Stimulated activated CD4-positive, alpha-beta T cell treated with anti-CD3 and anti-CD28 coated beads, Interleukin-4, amount 100 ng/mL, for 48 hours (primary cell): Measurements from ENCODE around the gene TEX55.
"Not testable (repeated sequence)": the region's sequence is repeated elsewhere in the genome, so short reads cannot be mapped to it uniquely, and the experiment has no call there.

Source experiments
- DNase-seq, 2 donors: peaks; one replicate each; pipeline ENCODE4 v3.0.0-alpha.2; 2020; ENCODE audit warnings: low read depth in 2 of 2

The TEX55 gene

GRCh38 chr3:119160815-119161214 lies 14.8 kb downstream of the TEX55 start:
- DNase-seq = no peak

- no peak for DNase-seq
Observed at GRCh38 chr3:119161240-119161639, 15.3 kb downstream of the TEX55 start.

GRCh38 chr3:119164745-119165144 lies 18.8 kb downstream of the TEX55 start:
- DNase-seq = not testable (repeated sequence)

- no peak for DNase-seq
Observed at GRCh38 chr3:119170821-119171220, 24.9 kb downstream of the TEX55 start.

- DNase-seq = no peak
Observed at GRCh38 chr3:119173325-119173724, 27.4 kb downstream of the TEX55 start, which contains the start of gene UPK1B. Gene UPK1B (plus strand): TSS chr3:119173598. CDS start chr3:119186742, 13,144 bp downstream.

DNA sequence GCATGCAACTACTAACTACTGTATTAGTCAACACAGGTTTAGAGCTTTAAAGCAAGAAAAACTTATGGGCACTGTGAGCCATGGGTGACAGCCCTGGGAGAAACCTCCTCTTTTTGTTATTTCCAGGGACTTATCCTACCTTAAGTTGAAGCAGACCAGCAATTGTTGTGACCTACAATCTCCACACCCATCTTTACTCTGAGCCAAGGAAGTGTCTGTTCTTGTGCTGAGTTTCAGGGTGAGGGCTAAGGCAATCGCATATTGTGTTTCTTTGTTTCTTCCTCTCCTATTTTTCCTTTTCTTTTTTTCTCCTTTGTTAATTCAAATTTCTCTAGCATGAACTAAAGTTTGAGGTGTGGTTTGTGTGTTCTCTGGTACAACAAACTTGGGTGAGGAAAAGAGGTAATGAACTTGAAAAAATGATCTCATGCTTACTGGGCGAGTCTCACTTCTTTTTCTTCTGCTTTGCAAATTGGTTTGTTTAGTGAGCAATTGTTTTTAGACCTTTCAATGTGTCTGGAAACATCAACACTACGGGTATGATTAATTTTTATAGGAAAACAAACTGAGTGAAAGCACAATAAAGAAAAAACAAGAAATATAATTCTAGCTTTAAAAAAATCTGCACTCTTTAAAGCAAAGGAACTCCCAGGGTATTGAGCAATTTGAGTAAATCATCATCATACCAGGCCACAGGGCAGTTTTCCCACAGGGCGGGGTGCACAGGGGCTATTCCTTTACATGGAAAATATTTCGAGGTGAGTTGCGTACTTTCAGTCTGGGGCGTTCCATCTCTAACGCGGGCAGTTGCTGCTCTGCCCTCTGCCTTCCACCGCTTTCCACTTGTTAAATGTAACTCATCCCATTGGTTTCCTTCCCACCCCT lies 30.1 kb downstream of the TEX55 start:
- no peak for DNase-seq

- no peak for DNase-seq
Observed at GRCh38 chr3:119176778-119177177, 30.8 kb downstream of the TEX55 start.

DNA sequence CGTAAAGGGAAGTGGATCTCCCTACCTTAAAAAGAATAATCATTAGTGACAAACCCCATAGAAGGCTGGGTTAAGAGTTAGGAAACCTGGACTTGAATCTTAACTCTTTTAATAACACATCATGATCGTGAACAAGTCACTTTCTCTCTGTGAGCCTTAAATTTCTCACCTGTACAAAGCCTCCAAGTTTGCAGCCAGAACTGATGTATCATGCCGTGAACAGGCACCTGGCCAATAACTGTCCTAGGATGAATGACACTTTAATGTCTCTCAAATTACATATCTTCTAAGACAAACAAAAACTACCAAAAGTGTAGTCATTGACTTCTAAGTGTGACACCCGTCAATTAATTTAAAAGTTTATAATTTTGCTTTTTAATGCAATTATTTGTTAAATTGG lies 31.4 kb downstream of the TEX55 start:
- no peak for DNase-seq

DNA sequence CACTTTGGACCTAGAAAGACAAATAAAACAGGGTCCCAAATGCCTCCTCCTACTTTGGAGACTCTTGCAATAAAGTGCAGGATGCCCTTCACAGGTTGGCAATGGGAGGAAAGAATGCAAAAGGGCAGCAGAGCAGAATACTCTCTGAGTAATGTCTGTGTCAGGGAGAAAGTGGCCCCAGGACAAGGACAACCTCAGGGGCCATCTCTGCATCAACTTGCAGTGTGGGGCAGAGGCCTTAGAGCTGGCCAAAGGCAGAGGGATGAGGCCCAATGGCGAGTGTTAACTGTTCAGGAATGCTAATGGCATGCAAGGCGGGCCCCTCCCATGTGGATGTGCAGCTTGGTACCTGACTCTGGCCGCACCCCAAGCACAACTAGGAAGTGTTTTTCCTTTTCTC lies 35.8 kb downstream of the TEX55 start:
- no peak for DNase-seq

- no peak for DNase-seq
Observed at GRCh38 chr3:119184111-119184510, 38.1 kb downstream of the TEX55 start.

DNA sequence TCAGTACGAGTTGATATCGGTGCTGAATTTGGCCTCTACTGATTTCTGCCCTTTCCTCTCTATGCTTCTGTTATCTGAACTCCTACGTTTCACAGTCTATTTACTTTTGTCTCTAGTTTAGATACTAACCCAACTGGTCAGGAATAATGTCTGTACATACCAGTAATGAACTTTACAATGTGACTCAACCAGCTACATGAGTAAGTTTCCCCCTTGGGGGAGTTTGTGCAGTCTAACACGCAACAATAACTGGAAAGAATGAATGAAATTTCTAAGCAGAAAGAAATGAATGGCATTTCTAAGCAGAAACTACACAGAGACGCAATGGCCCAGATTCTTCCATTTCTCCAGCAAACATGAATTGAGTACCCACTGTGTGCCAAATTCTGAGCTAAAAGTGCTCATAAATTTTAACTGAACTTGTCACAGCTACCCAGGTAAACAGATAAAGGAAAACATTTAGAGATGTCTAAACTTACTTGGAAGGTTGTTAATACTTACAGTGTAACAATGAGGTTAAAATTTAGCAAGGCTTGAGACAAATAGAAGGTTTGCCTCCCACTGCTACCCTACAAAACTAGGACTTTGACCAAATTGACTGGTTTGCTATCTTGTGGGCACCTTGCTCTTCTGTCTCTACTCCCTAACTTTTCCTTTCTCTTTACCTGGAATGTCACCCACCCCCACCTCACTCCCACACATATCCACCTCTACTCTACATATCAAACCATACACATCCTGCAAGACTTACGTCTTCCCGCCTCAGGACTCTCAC lies 39.0 kb downstream of the TEX55 start:
- no peak for DNase-seq

GRCh38 chr3:119187266-119187665 lies 41.3 kb downstream of the TEX55 start:
- no peak for DNase-seq

DNA sequence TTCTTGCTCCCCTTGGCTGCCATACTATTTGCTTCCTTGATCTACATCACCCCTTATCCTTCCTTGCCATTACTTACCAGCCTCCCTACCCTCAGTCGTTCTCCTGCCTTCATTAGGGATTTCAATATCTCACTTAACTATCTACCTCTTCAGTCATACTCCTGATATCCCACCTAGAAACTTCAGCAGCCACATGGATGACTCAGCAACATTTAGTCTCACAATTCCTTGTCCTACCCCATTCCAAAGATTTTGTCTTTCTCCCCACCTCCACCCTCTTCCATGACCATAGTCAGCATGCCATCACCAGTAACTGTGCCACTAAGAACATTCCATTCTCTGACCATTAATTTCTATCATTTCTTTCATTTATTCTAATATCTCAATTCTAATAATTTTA lies 45.8 kb downstream of the TEX55 start:
- DNase-seq = no peak

DNA sequence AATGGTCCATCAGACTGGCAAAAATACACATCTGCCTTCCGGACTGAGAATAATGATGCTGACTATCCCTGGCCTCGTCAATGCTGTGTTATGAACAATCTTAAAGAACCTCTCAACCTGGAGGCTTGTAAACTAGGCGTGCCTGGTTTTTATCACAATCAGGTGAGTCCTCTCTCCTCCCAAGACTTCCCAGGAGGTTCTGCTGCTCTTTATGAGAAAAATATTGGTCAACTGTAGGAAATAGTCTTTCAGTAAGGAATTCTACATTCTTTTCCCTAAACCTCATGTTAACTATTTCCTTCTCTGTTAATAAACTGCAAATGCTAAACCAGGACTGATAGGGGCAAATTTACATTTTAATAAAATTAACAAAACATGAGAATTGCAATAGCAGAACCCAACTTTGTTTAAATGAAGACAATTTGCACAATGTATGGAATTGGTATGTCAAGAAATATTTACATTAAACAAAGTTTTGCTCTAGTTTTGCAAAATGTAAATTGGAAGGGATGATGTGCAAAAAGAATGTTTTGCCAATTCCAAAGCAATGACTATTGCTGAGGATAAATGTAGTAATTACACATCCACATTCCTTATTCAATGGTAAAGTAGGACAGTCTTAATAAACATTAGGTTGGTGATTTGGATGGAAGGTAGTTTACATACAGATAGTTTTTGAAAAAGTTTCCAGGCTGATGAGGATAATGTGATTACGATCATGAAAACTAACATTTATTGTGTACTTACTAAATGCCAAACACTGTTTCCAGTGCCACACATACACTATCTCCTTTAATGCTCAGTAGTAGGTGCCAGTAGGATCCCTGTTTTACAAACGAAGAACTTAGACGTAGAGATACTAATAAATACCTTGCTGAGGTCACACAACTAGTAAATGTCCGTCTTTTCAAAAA lies 48.5 kb downstream of the TEX55 start:
- DNase-seq = no peak

- no peak for DNase-seq
Observed at GRCh38 chr3:119195151-119195476, 49.1 kb downstream of the TEX55 start.

DNA sequence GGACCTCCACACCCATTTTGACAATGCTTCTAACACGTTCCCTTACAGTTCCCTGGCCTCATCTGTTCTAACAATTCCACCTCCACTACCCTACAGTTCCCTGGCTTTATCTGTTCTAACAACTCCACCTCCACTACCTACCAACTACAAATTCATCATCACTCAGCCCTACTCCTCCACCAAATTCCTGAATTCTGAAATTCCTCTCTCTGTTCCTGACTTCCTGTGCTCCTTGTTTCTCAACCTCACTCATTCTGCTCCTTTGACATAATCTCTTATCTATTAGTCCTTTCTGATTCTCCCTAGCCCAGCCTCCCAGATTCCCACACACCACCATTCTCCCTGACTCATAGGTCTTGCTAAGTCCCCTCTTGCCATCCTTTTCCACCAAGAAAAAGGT lies 49.9 kb downstream of the TEX55 start:
- no peak for DNase-seq
